ENCODE results near the gene PSMD1.

The PSMD1 gene

GRCh38 chr2:231039294-231039664 is 17.4 kb upstream of the PSMD1 start:
- TF ChIP-seq ZC3H10 (CRISPR knock-in tag; IDR thresholded peaks at IDR 0.05) (no peak), CSDC2 (CRISPR knock-in tag; IDR thresholded peaks at IDR 0.05) (no peak), ZFP3 (CRISPR knock-in tag; IDR thresholded peaks at IDR 0.05) (no peak), SNAI2 (CRISPR knock-in tag; IDR thresholded peaks at IDR 0.05) (no peak), ESRRG (CRISPR knock-in tag; IDR thresholded peaks at IDR 0.05) (no peak), POU6F1 (CRISPR knock-in tag; IDR thresholded peaks at IDR 0.05; ENCODE audit: borderline replicate concordance, low read depth) (no peak), TSHZ2 (CRISPR knock-in tag; IDR thresholded peaks at IDR 0.05) (no peak), ZFP30 (CRISPR knock-in tag; IDR thresholded peaks at IDR 0.05) (no peak), ARNTL (CRISPR knock-in tag; IDR thresholded peaks at IDR 0.05; ENCODE audit: borderline replicate concordance, low read depth) (no peak), ZNF8 (CRISPR knock-in tag; IDR thresholded peaks at IDR 0.05) (no peak), CREB5 (CRISPR knock-in tag; IDR thresholded peaks at IDR 0.05; ENCODE audit: low read depth) (no peak), OSR1 (CRISPR knock-in tag; IDR thresholded peaks at IDR 0.05) (no peak), ISL1 (CRISPR knock-in tag; IDR thresholded peaks at IDR 0.05) (no peak), ZNF70 (CRISPR knock-in tag; IDR thresholded peaks at IDR 0.05) (no peak), PATZ1 (CRISPR knock-in tag; IDR thresholded peaks at IDR 0.05; ENCODE audit: borderline replicate concordance) (no peak), GLIS3 (CRISPR knock-in tag; IDR thresholded peaks at IDR 0.05) (no peak), CSRNP3 (CRISPR knock-in tag; IDR thresholded peaks at IDR 0.05) (no peak)
- no peak for ATAC-seq

GRCh38 chr2:231039821-231040364 is 16.8 kb upstream of the PSMD1 start:
- ATAC-seq: no peak
- TF ChIP-seq TCF4 (CRISPR knock-in tag; IDR thresholded peaks at IDR 0.05; ENCODE audit: borderline replicate concordance) (no peak), CREB5 (CRISPR knock-in tag; IDR thresholded peaks at IDR 0.05; ENCODE audit: low read depth) (no peak), PPARA (CRISPR knock-in tag; IDR thresholded peaks at IDR 0.05; ENCODE audit: borderline replicate concordance) (no peak), ZNF565 (CRISPR knock-in tag; conservative IDR thresholded peaks at IDR 0.05; ENCODE audit: low read depth) (no peak), CSRNP3 (CRISPR knock-in tag; IDR thresholded peaks at IDR 0.05) (no peak), ISL1 (CRISPR knock-in tag; IDR thresholded peaks at IDR 0.05) (no peak), POU6F1 (CRISPR knock-in tag; IDR thresholded peaks at IDR 0.05; ENCODE audit: borderline replicate concordance, low read depth) (no peak), BACH2 (CRISPR knock-in tag; IDR thresholded peaks at IDR 0.05; ENCODE audit: borderline replicate concordance) (no peak), ZFP30 (CRISPR knock-in tag; IDR thresholded peaks at IDR 0.05) (no peak), OSR1 (CRISPR knock-in tag; IDR thresholded peaks at IDR 0.05) (no peak), ZFP3 (CRISPR knock-in tag; IDR thresholded peaks at IDR 0.05) (no peak), PATZ1 (CRISPR knock-in tag; IDR thresholded peaks at IDR 0.05; ENCODE audit: borderline replicate concordance) (no peak)
